ENCODE data around the gene NOA1.

Gene NOA1

GRCh38 chr4:56976283-56976836 lies 1.0 kb downstream of the NOA1 start:
- no peak for TF ChIP-seq CTCF (IDR thresholded peaks at IDR 0.05; ENCODE audit: extremely low read depth, missing control alignments)
- DNase-seq (ENCODE audit: low spot score) = no peak

GRCh38 chr4:56973336-56973735 lies 4.1 kb downstream of the NOA1 start:
- DNase-seq (ENCODE audit: low spot score) = no peak
- TF ChIP-seq CTCF (IDR thresholded peaks at IDR 0.05; ENCODE audit: extremely low read depth, missing control alignments) = no peak

- TF ChIP-seq CTCF (IDR thresholded peaks at IDR 0.05; ENCODE audit: extremely low read depth, missing control alignments) = no peak
- no peak for DNase-seq (ENCODE audit: low spot score)
Measured at GRCh38 chr4:56972809-56973208, 4.6 kb downstream of the NOA1 start.

GRCh38 chr4:56972389-56972788 lies 5.0 kb downstream of the NOA1 start:
- no peak for TF ChIP-seq CTCF (IDR thresholded peaks at IDR 0.05; ENCODE audit: extremely low read depth, missing control alignments)

GRCh38 chr4:56971383-56971782 lies 6.0 kb downstream of the NOA1 start:
- no peak for DNase-seq (ENCODE audit: low spot score)
- TF ChIP-seq CTCF (IDR thresholded peaks at IDR 0.05; ENCODE audit: extremely low read depth, missing control alignments) = no peak

More at GRCh38 chr4:56972389-56972788, 5.0 kb downstream of the NOA1 start:
- no peak for DNase-seq (ENCODE audit: low spot score)

- TF ChIP-seq CTCF (IDR thresholded peaks at IDR 0.05; ENCODE audit: extremely low read depth, missing control alignments) = no peak
- DNase-seq (ENCODE audit: low spot score) = no peak
Measured at GRCh38 chr4:56961107-56961500, 16.3 kb downstream of the NOA1 start.

GRCh38 chr4:56959100-56959499 lies 18.3 kb downstream of the NOA1 start:
- no peak for DNase-seq (ENCODE audit: low spot score)
- no peak for TF ChIP-seq CTCF (IDR thresholded peaks at IDR 0.05; ENCODE audit: extremely low read depth, missing control alignments)
